Measurements from ENCODE around the gene HUWE1.

Gene HUWE1

DNA sequence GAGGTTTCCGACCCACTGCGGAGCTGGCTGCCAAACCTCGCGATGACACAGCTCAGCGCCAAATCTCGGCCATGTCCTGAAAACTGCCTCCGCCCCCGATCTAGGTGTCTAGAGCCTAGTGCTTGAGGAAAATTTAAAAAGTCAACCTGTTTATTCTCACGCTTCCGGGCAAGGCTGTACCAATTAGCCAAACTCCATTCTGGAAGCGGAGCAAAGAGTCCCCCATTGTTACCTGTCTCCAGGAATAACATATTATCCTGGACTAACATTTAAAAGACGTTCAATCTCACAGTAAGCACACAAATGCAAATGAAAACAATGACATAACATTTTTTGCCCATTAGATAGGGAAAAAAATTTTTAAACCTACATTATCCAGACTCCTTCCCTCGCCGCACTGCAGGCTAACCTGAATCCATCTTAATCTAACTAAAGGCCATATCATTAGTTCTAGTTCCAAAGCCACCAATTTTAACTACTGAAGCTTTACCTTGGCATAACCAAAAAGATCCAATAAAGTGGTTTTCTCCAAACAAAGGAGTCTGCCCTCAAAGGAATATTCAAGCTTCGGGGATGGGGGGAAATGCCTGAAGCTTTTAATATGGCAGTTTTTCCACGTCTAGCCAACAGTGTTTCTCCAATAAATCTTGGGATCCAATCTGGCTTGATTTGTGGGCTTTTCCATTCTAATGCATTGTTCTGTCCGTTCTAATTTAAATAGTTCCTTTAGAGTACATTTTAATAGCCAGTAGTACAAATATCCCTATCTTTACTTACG is 1.9 kb downstream of the HUWE1 start:
- no peak for DNase-seq

DNA sequence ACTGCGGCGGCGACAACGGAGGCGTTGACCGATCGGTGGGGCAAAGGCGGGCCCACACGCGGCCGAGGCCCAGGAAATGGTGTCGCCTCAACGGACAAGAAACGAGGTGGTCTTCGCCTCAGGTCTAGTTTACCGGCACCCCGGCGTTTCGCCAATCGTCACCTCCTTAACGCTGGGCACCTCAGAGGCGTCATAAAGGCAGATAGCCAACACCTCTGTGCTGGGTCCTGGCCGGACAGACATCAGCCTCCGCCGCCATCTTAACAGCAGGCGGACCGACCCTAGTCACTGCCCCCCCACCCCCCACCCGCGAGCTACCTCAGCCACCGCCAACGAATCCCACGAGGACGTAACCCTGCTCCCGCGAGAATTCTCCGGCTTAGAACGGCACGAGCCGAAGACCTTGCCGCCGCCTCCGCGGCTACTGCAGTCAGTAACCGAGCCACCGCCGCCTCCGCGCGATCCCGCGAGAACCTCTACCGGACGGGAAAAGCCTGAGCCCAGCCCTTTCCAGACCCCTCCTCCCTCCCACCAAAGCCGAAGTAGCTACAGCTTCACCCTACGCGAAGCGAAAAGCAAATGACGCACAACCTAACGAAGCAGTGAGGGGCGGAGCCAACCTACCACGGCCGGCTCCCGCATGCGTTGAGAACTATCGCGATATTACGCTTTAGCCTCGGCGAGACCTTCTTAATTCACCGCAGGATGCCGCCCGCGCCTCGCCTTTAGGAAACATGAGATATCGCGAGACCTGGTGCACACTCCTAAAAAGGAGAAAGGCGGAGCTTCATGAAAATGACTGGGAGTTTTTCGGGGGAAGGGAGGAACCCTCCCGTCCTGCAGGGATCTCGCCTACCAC is 2.7 kb downstream of the HUWE1 start:
- peak; percentile 99 for DNase-seq

DNA sequence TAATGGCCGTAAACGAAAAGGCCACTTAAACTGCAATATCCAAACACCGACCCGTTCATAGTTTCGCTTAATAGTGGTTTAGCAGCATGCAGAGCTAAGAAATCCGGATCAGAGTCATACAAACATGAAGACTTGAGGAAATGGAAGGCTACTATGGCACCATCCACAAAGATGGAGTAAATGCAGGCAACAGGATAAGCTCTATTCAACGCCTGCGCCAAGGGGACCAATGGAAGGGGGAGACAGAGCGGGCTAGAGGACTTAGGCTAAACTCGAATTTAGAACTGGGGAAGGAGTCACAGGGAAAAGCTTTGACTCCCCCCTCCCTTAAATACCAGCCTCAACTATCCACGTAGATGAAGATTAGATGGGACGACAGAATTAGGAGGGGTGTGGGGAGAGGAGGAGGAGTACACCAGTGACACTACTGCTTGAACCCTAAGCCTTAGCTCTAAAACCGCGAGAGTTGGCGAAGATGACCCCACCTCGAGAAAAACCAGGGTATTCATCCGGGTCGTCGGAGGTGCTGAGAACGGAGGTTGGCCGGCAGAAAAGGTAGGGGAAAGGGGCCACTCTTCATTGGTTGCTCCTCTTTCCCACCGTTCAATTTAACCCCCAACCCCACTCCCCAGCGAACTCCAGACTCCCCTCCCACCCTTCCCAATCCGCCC is 3.5 kb downstream of the HUWE1 start:
- DNase-seq = peak; percentile 58

GRCh38 chrX:53681661-53682060 is 4.9 kb downstream of the HUWE1 start:
- DNase-seq = no peak

GRCh38 chrX:53678667-53679066 is 7.9 kb downstream of the HUWE1 start:
- no peak for DNase-seq

- no peak for DNase-seq
Observed at GRCh38 chrX:53677286-53677685, 9.2 kb downstream of the HUWE1 start.

- DNase-seq = no peak
Observed at GRCh38 chrX:53674581-53674980, 11.9 kb downstream of the HUWE1 start.

DNA sequence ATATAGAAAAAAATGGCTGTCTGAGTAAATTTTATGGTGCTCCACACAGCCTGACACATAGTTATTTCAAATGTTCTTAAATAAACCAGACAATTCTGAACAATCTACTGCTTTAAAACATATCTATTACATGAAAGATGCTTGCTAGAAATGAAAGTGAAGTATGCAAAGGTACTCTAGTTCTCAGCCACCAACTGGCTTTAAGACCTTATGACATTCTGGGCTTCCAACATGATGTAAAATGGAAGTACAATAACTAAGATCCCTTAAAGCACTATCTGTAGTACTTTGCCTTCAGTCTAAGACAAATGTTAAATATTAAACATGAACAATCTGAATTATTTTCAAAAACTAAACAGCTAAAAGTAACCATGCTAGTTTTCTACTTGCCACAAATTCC is 17.3 kb downstream of the HUWE1 start:
- no peak for DNase-seq

DNA sequence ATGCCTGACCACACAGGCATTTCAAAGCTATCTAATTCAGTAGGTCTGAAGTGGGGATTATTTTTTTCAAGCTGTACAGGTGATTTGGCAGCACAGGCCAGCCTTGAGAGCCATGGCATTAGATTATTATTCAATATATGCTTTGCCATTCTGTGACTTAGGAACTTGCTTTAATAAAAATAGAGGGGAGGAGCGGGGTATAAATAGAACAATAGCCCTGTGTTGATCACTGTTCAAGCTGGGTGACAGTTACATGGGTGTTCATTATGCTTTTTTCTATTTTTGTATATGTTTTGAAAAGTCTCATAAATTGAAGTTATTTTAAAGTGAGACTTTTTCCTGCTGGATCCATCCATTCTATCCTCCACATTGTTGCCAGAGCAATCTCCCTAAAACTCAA is 20.3 kb downstream of the HUWE1 start:
- no peak for DNase-seq

GRCh38 chrX:53660004-53660403 is 26.5 kb downstream of the HUWE1 start:
- no peak for DNase-seq

GRCh38 chrX:53659039-53659438 is 27.5 kb downstream of the HUWE1 start:
- DNase-seq = no peak

GRCh38 chrX:53656845-53657244 is 29.7 kb downstream of the HUWE1 start:
- no peak for DNase-seq

DNA sequence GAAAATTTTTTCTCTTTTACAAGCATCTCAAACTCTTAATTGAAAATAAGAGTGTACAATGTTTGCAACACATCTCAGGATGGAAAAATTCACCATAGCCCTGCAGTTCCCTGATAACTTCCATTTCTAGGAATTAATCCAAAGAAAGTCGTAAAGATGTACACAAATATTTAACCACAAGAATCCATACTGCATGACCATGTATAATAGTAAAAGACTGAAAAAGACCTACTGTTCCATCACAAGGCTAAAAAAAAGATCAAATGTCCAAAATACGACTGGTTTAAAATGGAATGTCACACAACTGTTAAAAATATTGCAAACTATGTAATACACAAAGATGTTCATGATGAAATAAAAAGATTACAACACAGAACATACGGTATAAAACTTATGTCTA is 32.1 kb downstream of the HUWE1 start:
- DNase-seq = peak; percentile 40

DNA sequence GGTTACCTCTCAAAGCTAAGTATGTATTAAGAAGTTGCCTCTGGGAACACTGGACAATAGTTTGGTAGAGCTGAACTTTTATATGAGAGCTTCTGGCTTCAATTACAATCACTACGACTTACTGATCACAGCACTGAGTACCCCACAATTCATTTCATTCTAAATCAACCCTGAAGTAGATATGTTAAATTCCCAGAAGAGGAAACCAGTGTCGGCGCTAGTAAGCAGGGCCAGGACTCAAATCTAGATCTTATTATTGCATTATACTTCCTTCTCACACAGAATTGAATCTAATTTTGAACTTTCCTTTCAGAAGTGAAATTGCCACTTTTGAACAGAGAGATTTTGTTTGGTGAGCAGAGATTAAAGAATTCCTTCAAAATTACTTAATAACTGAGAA is 41.8 kb downstream of the HUWE1 start:
- DNase-seq = no peak

GRCh38 chrX:53642337-53642736 is 44.2 kb downstream of the HUWE1 start:
- DNase-seq = no peak

- DNase-seq = no peak
Observed at GRCh38 chrX:53639257-53639656, 47.3 kb downstream of the HUWE1 start.

GRCh38 chrX:53637479-53637878 is 49.0 kb downstream of the HUWE1 start:
- no peak for DNase-seq

- DNase-seq = peak; percentile 12
Observed at GRCh38 chrX:53631156-53631555, 55.4 kb downstream of the HUWE1 start.

- no peak for DNase-seq
Observed at GRCh38 chrX:53630261-53630660, 56.3 kb downstream of the HUWE1 start.

GRCh38 chrX:53622431-53622830 is 64.1 kb downstream of the HUWE1 start:
- no peak for DNase-seq

DNA sequence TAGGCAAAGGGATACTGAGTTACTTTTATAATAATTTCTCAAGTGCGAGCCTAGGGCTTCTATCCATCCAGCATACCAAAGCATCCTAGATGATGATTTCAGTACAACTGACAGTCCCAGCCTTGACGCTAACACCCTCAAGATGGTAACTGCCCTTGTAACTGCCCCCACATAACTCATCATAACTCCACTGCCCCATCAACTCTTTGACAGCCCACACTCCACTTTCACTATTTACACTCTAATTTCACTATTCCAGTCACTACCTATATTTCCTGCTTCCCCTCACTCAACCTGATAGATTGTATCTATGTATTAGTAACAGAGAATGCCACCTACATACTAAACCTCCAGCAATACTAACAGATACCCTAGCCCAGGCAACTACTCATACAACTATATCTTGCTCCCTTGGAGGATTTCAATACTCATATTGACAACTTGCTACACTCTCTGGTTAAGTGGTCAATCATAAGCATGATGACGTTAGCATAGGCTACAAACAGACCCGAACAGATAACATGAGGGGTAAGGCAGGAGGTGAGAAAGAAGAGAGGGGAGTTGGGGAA is 65.0 kb downstream of the HUWE1 start:
- no peak for DNase-seq

- DNase-seq = no peak
Observed at GRCh38 chrX:53616946-53617345, 69.6 kb downstream of the HUWE1 start.

DNA sequence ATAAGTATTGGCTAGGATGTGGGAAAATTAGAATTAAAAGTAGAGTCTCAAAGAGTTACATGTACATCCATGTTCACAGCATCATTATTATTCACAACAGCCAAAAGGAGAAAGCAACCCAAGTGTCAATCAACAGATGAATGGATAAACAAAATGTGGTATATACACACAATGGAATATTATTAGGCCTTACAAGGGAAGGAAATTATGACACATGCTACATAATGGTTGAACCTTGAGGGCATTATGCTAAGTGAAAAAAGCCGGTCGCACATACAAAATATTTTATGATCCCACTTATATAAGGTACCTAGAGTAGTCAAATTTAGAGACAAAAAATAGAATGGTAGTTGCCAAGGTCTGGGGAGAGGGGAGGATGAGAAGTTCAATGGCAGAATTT is 80.1 kb downstream of the HUWE1 start:
- DNase-seq = no peak
